ENCODE data around the gene SMG9. TPM values are rescaled to one million over a fixed set of nuclear protein-coding genes. Genes with fewer than 3 reads are reported as not detected.
"Not testable (repeated sequence)": the region's sequence is repeated elsewhere in the genome, so short reads cannot be mapped to it uniquely, and the experiment has no call there.

SMG9 gene
- total and polyA plus RNA-seq, 4 donors, result 14.9 to 50.6 (median 30.2) TPM

GRCh38 chr19:43775299-43775890 is 20.6 kb upstream of the SMG9 start:
- H3K27ac ChIP-seq (ENCODE audit: low read depth in 1 of 2, low read length in 2 of 2), result no peak overlapping the region
- 92% methylated on average over 7 of the region's 7 CpGs for WGBS, 2 donors

GRCh38 chr19:43774940-43775258 is 20.1 kb upstream of the SMG9 start:
- DNase-seq; H3K4me3 ChIP-seq (ENCODE audit: low read length in 2 of 2); ATAC-seq (ENCODE audit: low FRiP score); intact Hi-C loops (cut with DNase I); H3K27me3 ChIP-seq (ENCODE audit: control insufficient read depth in 1 of 2, insufficient read depth in 2 of 2, low read length in 1 of 2); H3K4me1 ChIP-seq (ENCODE audit: control insufficient read depth in 1 of 2, insufficient read depth in 2 of 2, low read length in 2 of 2); H3K36me3 ChIP-seq (ENCODE audit: control insufficient read depth in 1 of 2, insufficient read depth in 2 of 2, low read length in 1 of 2); H3K27ac ChIP-seq (ENCODE audit: low read depth in 1 of 2, low read length in 2 of 2); H3K9me3 ChIP-seq (ENCODE audit: control insufficient read depth, low read length): not testable (repeated sequence)
- 61 to 64% methylated on average over 11 of the region's 11 CpGs for WGBS, 2 donors

More at GRCh38 chr19:43775299-43775890, 20.6 kb upstream of the SMG9 start:
- Histone ChIP-seq H3K27me3 (ENCODE audit: control insufficient read depth in 1 of 2, insufficient read depth in 2 of 2, low read length in 1 of 2) (no peaks in the 10 kb centered on the region), H3K4me1 (ENCODE audit: control insufficient read depth in 1 of 2, insufficient read depth in 2 of 2, low read length in 2 of 2) (no peaks in the 10 kb centered on the region), H3K4me3 (ENCODE audit: low read length in 2 of 2) (no peak overlapping the region), H3K9me3 (ENCODE audit: control insufficient read depth, low read length) (no peaks in the 10 kb centered on the region), H3K36me3 (ENCODE audit: control insufficient read depth in 1 of 2, insufficient read depth in 2 of 2, low read length in 1 of 2) (no peaks in the 10 kb centered on the region)
- intact Hi-C loops (cut with DNase I), result no loop called here
- no peak for ATAC-seq (ENCODE audit: low FRiP score)
- no peak for DNase-seq

- no peaks in the 10 kb centered on the region for H3K36me3 ChIP-seq (ENCODE audit: control insufficient read depth in 1 of 2, insufficient read depth in 2 of 2, low read length in 1 of 2)
- no peaks in the 10 kb centered on the region for H3K27me3 ChIP-seq (ENCODE audit: control insufficient read depth in 1 of 2, insufficient read depth in 2 of 2, low read length in 1 of 2)
- DNase-seq (peak in 1 of 2 donors; percentile 75), ATAC-seq (ENCODE audit: low FRiP score) (peak; percentile 71)
- no peaks in the 10 kb centered on the region for H3K4me1 ChIP-seq (ENCODE audit: control insufficient read depth in 1 of 2, insufficient read depth in 2 of 2, low read length in 2 of 2)
- H3K4me3 ChIP-seq (ENCODE audit: low read length in 2 of 2), result no peak overlapping the region
- WGBS, 2 donors, result 9 to 11% methylated on average over 48 to 63 of the region's 63 CpGs
- H3K27ac ChIP-seq (ENCODE audit: low read depth in 1 of 2, low read length in 2 of 2), result no peak overlapping the region
- H3K9me3 ChIP-seq (ENCODE audit: control insufficient read depth, low read length), result no peaks in the 10 kb centered on the region
- intact Hi-C loops (cut with DNase I), result no loop called here
Measured at GRCh38 chr19:43774103-43774939, 19.6 kb upstream of the SMG9 start.

GRCh38 chr19:43773725-43774102 is 19.0 kb upstream of the SMG9 start:
- no peak for DNase-seq
- Histone ChIP-seq H3K9me3 (ENCODE audit: control insufficient read depth, low read length) (no peaks in the 10 kb centered on the region), H3K36me3 (ENCODE audit: control insufficient read depth in 1 of 2, insufficient read depth in 2 of 2, low read length in 1 of 2) (no peaks in the 10 kb centered on the region), H3K4me1 (ENCODE audit: control insufficient read depth in 1 of 2, insufficient read depth in 2 of 2, low read length in 2 of 2) (no peaks in the 10 kb centered on the region), H3K27ac (ENCODE audit: low read depth in 1 of 2, low read length in 2 of 2) (no peak overlapping the region), H3K27me3 (ENCODE audit: control insufficient read depth in 1 of 2, insufficient read depth in 2 of 2, low read length in 1 of 2) (no peaks in the 10 kb centered on the region), H3K4me3 (ENCODE audit: low read length in 2 of 2) (no peak overlapping the region)
- ATAC-seq (ENCODE audit: low FRiP score), result no peak
- WGBS, 2 donors, result 39 to 47% methylated on average over 5 of the region's 5 CpGs
- intact Hi-C loops (cut with DNase I), result no loop called here

- no peaks in the 10 kb centered on the region for H3K4me1 ChIP-seq (ENCODE audit: control insufficient read depth in 1 of 2, insufficient read depth in 2 of 2, low read length in 2 of 2)
- H3K4me3 ChIP-seq (ENCODE audit: low read length in 2 of 2), result no peak overlapping the region
- DNase-seq, result no peak
Measured at GRCh38 chr19:43769256-43769655, 14.5 kb upstream of the SMG9 start.

GRCh38 chr19:43768273-43769050 is 13.7 kb upstream of the SMG9 start:
- WGBS, 2 donors, result 74 to 80% methylated on average over 15 of the region's 15 CpGs
- no peaks in the 10 kb centered on the region for H3K4me1 ChIP-seq (ENCODE audit: control insufficient read depth in 1 of 2, insufficient read depth in 2 of 2, low read length in 2 of 2)
- DNase-seq (no peak), ATAC-seq (ENCODE audit: low FRiP score) (no peak)
- H3K9me3 ChIP-seq (ENCODE audit: control insufficient read depth, low read length), result no peaks in the 10 kb centered on the region
- H3K36me3 ChIP-seq (ENCODE audit: control insufficient read depth in 1 of 2, insufficient read depth in 2 of 2, low read length in 1 of 2), result no peaks in the 10 kb centered on the region
- no peak overlapping the region for H3K27ac ChIP-seq (ENCODE audit: low read depth in 1 of 2, low read length in 2 of 2)
- intact Hi-C loops (cut with DNase I), result no loop called here
- H3K4me3 ChIP-seq (ENCODE audit: low read length in 2 of 2), result no peak overlapping the region
- H3K27me3 ChIP-seq (ENCODE audit: control insufficient read depth in 1 of 2, insufficient read depth in 2 of 2, low read length in 1 of 2), result no peaks in the 10 kb centered on the region

More at GRCh38 chr19:43769256-43769655, 14.5 kb upstream of the SMG9 start:
- Histone ChIP-seq H3K27me3 (ENCODE audit: control insufficient read depth in 1 of 2, insufficient read depth in 2 of 2, low read length in 1 of 2) (no peaks in the 10 kb centered on the region), H3K36me3 (ENCODE audit: control insufficient read depth in 1 of 2, insufficient read depth in 2 of 2, low read length in 1 of 2) (no peaks in the 10 kb centered on the region), H3K27ac (ENCODE audit: low read depth in 1 of 2, low read length in 2 of 2) (no peak overlapping the region), H3K9me3 (ENCODE audit: control insufficient read depth, low read length) (no peaks in the 10 kb centered on the region)
- no peak for ATAC-seq (ENCODE audit: low FRiP score)
- WGBS, 2 donors, result 88 to 91% methylated on average over 14 of the region's 14 CpGs
- intact Hi-C loops (cut with DNase I), result no loop called here

GRCh38 chr19:43767818-43768217 is 13.1 kb upstream of the SMG9 start:
- intact Hi-C loops (cut with DNase I), result no loop called here
- no peaks in the 10 kb centered on the region for H3K36me3 ChIP-seq (ENCODE audit: control insufficient read depth in 1 of 2, insufficient read depth in 2 of 2, low read length in 1 of 2)
- no peaks in the 10 kb centered on the region for H3K27me3 ChIP-seq (ENCODE audit: control insufficient read depth in 1 of 2, insufficient read depth in 2 of 2, low read length in 1 of 2)
- no peak for ATAC-seq (ENCODE audit: low FRiP score)
- H3K4me1 ChIP-seq (ENCODE audit: control insufficient read depth in 1 of 2, insufficient read depth in 2 of 2, low read length in 2 of 2), result no peaks in the 10 kb centered on the region
- no peak overlapping the region for H3K4me3 ChIP-seq (ENCODE audit: low read length in 2 of 2)
- no peak for DNase-seq
- no peak overlapping the region for H3K27ac ChIP-seq (ENCODE audit: low read depth in 1 of 2, low read length in 2 of 2)
- 76 to 78% methylated on average over 1 of the region's 1 CpG for WGBS, 2 donors
- no peaks in the 10 kb centered on the region for H3K9me3 ChIP-seq (ENCODE audit: control insufficient read depth, low read length)

- Histone ChIP-seq H3K4me3 (ENCODE audit: low read length in 2 of 2) (no peak overlapping the region), H3K4me1 (ENCODE audit: control insufficient read depth in 1 of 2, insufficient read depth in 2 of 2, low read length in 2 of 2) (no peaks in the 10 kb centered on the region), H3K27ac (ENCODE audit: low read depth in 1 of 2, low read length in 2 of 2) (no peak overlapping the region), H3K27me3 (ENCODE audit: control insufficient read depth in 1 of 2, insufficient read depth in 2 of 2, low read length in 1 of 2) (no peaks in the 10 kb centered on the region), H3K36me3 (ENCODE audit: control insufficient read depth in 1 of 2, insufficient read depth in 2 of 2, low read length in 1 of 2) (no peaks in the 10 kb centered on the region), H3K9me3 (ENCODE audit: control insufficient read depth, low read length) (no peaks in the 10 kb centered on the region)
- intact Hi-C loops (cut with DNase I), result no loop called here
- DNase-seq (peak in 1 of 2 donors; percentile 49), ATAC-seq (ENCODE audit: low FRiP score) (no peak)
- WGBS, 2 donors, result 69 to 79% methylated on average over 7 of the region's 7 CpGs
Measured at GRCh38 chr19:43767316-43767715, 12.6 kb upstream of the SMG9 start.

Data from aorta (tissue), 5 donors.